Middle frontal gyrus (tissue), 1 donor: ENCODE data around the gene PRKRIP1.
"Not testable (repeated sequence)": the region's sequence is repeated elsewhere in the genome, so short reads cannot be mapped to it uniquely, and the experiment has no call there.

ENCODE experiments used
- DNase-seq: peaks from one replicate; pipeline ENCODE4 v3.0.0-alpha.2; 2015; ENCODE audit warnings: low spot score; ENCODE audit errors: extremely low spot score

The PRKRIP1 gene

GRCh38 chr7:102429141-102429899 lies 33.2 kb downstream of the PRKRIP1 start:
- no peak for DNase-seq

DNA sequence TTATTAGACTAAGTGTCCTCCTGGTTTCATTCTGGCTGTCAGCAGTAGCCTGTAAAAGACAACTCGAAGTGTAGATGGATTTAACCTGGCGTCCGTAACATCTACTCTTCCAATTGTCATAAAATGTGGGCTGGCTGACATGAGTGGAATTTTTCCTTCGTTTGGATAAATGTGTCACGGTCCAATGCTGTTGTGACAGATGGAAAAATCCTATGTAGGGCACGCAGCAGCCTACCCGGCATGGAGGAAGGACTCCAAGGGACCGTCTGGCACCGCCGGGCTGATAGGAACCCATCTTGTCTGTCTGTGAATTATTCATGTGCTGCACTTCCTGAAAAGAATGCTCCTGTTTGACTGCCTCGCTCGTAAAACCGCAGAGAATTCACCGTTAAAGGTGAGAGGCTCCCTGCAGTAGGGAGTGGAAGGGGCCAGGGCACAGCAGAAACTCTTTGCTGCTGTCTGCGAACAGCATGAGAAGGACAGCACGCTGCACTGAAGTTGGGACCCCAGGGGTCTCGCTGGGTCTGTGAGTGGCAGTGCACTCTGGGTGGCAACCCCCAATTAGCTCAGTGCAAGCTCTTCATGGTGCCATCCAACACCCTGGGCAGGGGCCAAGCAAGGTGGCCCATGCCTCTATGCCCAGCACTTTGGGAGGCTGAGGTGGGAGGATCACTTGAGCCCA lies 35.6 kb downstream of the PRKRIP1 start:
- DNase-seq, result peak; percentile 62

GRCh38 chr7:102432442-102433218 lies 36.5 kb downstream of the PRKRIP1 start:
- DNase-seq, result no peak

GRCh38 chr7:102433219-102434038 lies 37.3 kb downstream of the PRKRIP1 start, which contains the start of gene ORAI2:
Gene ORAI2, plus strand, starts transcription at chr7:102433575. Its CDS starts 5,382 bp downstream, at chr7:102438957.
- peak; percentile 67 for DNase-seq

DNA sequence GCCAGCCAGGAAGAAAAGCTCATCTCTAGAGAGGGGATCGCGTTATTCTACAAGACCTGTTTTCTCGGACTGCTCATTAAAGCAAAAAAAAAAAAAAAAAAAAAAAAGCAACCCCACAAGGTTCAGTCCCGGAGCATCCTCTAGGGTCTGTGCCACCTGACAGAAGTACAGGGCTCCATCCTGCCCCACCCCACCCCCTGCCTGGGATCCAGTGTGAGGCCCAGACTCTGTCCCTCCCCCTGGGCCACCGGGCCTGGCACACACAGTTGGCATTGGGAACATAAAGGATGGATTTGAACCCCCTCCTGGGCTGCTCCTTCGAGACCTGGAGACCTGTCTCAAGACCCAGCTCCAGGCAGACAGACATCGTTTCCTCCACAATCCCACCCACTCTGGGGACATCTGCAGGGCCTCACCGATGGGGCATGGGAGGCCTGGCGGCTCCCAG lies 37.9 kb downstream of the PRKRIP1 start:
- no peak for DNase-seq

- DNase-seq, result no peak
Measured at GRCh38 chr7:102436118-102436517, 40.0 kb downstream of the PRKRIP1 start.

- no peak for DNase-seq
Measured at GRCh38 chr7:102439963-102440795, 44.0 kb downstream of the PRKRIP1 start.

GRCh38 chr7:102444961-102445673 lies 49.0 kb downstream of the PRKRIP1 start:
- DNase-seq, result no peak

DNA sequence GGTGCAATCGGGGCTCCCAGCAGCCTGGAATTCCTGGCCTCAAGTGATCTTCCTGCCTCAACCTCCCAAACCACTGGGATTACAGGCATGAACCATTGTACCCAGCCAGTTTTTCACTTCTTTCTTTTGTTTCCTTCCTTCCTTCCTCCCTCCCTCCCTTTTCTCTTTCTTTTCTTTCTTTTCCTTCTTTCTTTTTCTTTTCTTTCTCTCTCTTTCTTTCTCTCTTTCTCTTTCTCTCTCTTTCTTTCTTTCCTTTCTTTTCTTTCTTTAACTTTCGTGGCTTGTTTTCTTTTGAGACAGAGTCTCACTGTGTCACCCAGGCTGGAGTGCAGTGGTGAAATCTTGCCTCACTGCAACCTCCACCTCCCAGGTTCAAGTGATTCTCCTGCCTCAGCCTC lies 49.5 kb downstream of the PRKRIP1 start:
- no peak for DNase-seq

GRCh38 chr7:102446387-102447156 lies 50.4 kb downstream of the PRKRIP1 start:
- no peak for DNase-seq

DNA sequence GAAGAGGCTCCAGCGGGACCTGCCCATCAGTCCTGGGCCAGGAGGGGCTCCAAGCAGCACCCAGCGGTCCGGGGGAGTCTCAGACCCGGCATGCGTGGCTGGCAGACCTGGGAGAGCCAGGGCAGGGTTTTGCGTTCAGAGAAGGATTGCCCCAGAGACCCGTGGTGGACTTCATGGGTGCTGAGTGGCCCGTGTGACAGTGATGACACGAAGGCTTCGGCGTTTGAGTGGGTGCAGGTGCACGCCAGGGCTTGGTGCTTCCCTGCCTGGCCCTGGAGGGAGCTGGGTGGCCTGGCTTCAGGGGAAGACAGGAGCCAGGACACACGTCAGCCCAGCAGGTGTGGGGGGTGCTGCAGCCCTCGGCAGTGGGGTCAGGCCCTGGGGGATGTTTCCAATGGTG lies 51.1 kb downstream of the PRKRIP1 start:
- no peak for DNase-seq

- no peak for DNase-seq
Measured at GRCh38 chr7:102449136-102449535, 53.0 kb downstream of the PRKRIP1 start.

DNA sequence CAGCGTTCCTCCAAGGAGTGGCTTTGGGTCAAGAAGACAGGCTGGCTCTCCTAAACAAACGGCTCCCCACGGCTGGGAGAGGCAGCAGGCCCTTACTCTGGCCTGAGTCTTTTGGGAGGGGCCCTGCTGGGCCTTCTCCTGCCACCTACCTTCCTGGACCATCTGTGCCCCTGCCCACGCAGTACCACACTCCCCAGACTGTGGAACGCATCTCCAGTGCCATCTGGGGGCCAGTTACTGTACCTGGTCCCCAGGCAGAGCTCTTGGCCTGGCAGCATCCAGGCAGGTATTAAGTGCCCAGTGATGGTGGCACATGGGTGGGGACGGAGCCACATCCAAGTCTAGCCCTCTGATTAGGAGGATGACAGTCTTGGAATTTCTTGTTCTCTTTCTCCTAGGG lies 54.1 kb downstream of the PRKRIP1 start:
- DNase-seq, result no peak

- DNase-seq, result no peak
Measured at GRCh38 chr7:102451371-102452054, 55.4 kb downstream of the PRKRIP1 start.

- DNase-seq, result no peak
Measured at GRCh38 chr7:102452451-102452850, 56.3 kb downstream of the PRKRIP1 start.

DNA sequence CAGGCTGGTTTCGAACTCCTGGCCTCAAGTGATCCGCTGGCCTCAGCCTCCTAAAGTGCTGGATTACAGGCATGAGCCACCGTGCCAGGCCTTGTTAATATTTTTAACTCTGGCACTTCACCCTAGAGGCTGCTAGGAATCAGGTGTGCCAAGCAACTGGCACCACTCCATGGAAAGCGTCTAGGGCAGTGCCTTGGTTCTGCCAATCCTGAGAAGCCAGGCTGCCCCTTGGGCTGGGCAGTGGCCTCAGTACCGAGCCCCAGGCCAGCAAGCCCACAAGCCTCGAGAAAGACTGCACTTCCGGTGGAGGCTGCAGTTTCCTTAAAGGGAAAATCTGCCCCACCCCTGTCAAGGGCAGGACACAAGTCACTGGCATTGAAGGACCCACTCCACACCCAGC lies 57.2 kb downstream of the PRKRIP1 start:
- DNase-seq, result no peak

DNA sequence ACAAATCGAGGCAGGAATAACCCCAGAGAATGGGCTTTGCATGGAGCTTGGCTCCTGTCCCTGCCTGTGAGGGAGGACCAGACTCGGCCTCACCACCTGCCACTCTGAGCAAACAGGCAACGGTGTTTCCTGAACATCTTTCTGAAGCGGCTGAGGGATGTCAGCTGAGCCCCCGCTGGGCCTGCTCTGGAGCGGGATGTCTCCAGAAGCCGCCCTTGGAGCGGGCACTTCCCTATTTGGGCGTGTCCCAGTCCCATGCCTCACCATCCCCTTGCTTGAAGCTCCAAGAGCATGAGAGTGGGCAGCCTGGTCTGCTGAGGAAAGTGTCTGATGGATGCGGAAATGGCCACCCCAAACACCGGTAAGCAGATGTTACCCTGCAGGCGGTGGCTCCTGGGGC lies 58.3 kb downstream of the PRKRIP1 start:
- no peak for DNase-seq

- DNase-seq, result not testable (repeated sequence)
Measured at GRCh38 chr7:102454932-102455331, 58.8 kb downstream of the PRKRIP1 start.
